GM23338 (cell line): ENCODE results near the gene SNRPD3.
"Not testable (repeated sequence)": the region's sequence is repeated elsewhere in the genome, so short reads cannot be mapped to it uniquely, and the experiment has no call there.

Experiments used
- CTCF ChIP-seq, 2 experiments: fragments of 200-600 bp in 1 of 2; sonication (generic) in 1 of 2; conservative IDR thresholded peaks; 2 replicates each; pipeline versions ENCODE4 v1.5.1 to v1.6.1; 2016 to 2017; ENCODE audit warnings: antibody characterized with exemption in 2 of 2, low read depth in 2 of 2, mild to moderate bottlenecking in 2 of 2, moderate library complexity in 1 of 2
- JUNB ChIP-seq: IDR thresholded peaks from one replicate; pipeline ENCODE4 v1.6.1; 2016; ENCODE audit warnings: antibody characterized with exemption; ENCODE audit not compliant: unreplicated experiment
- POLR2AphosphoS5 ChIP-seq: IDR thresholded peaks from 2 replicates; pipeline ENCODE4 v1.6.1; 2016; ENCODE audit warnings: antibody characterized with exemption, low read depth

GRCh38 chr22:24606340-24606739 is 50.5 kb downstream of the SNRPD3 start:
- TF ChIP-seq CTCF (conservative IDR thresholded peaks at IDR 0.05; ENCODE audit: low read depth in 2 of 2); JUNB; POLR2AphosphoS5: not testable (repeated sequence)
